Measurements from ENCODE around the gene CETN1. TPM values are rescaled to one million over a fixed set of nuclear protein-coding genes. Genes with fewer than 3 reads are reported as not detected.

The CETN1 gene
- total and polyA plus RNA-seq, 2 of the 13 experiments (the other 11 are each of a cell fraction or from before 2014, with no cell fraction given): not detected

GRCh38 chr18:622289-622688 is 42.1 kb downstream of the CETN1 start:
- CTCF ChIA-PET (ENCODE audit: low intra/inter-chr PET ratio, low total read pairs): no interaction called here
- no peak overlapping the region for H2AFZ ChIP-seq (ENCODE audit: low read length)
- 47% methylated on average over 6 of the region's 6 CpGs for WGBS (ENCODE audit: low lambda C conversion rate)
- POLR2A ChIA-PET: no interaction called here
- ATAC-seq (no peak), FAIRE-seq (no peak), DNase-seq (ENCODE audit: low spot score) (no peak)
- no peaks in the 10 kb centered on the region for H3K79me2 ChIP-seq (ENCODE audit: insufficient read depth, low read length)
- H3K9me3 ChIP-seq (ENCODE audit: low read length): no peaks in the 10 kb centered on the region
- H3K36me3 ChIP-seq (replicated peaks in 1 of 2; ENCODE audit: control insufficient read depth in 1 of 2, insufficient read depth in 2 of 2, low read length in 2 of 2): no peaks in the 10 kb centered on the region
- no peak overlapping the region for H3K4me2 ChIP-seq (ENCODE audit: low read depth, low read length)
- intact Hi-C loops (cut with micrococcal nuclease; ENCODE audit: unreplicated experiment) (loop anchor here (5.0 to 10.0 kb wide), 2 partner anchors 35 to 83 kb away; partner anchors contain the start of gene TYMS), in situ Hi-C loops (cut with HindIII; ENCODE audit: extremely low pct_ligation_motif_present, low pct_unique_long_range_greater_than_20kb) (loop anchor here (25.0 kb wide), 1 partner anchor 215 kb away; no protein-coding TSS in a partner anchor)
- peaks cover 0 to 5% of the 10 kb centered on the region in 2 experiments; a peak in 2 of 5 replicates for H3K27me3 ChIP-seq (ENCODE audit: control insufficient read depth in 1 of 2, insufficient read depth in 2 of 2, low read length in 2 of 2)
- no peak overlapping the region for H3K27ac ChIP-seq (ENCODE audit: extremely low read length, insufficient read depth, low read length)
- H4K20me1 ChIP-seq (ENCODE audit: insufficient read depth, low read length): no peaks in the 10 kb centered on the region
- H3K4me3 ChIP-seq (replicated peaks in 1 of 3; ENCODE audit: insufficient read depth in 1 of 3, low read depth in 2 of 3, low read length in 3 of 3): no peak overlapping the region
- H3K9ac ChIP-seq (ENCODE audit: insufficient read depth, low read depth, low read length): no peak overlapping the region
- H3K4me1 ChIP-seq (ENCODE audit: insufficient read depth, low read length): peaks cover 6% of the 10 kb centered on the region
- no TSS peak for BruUV-seq (replicated peaks)
- TF ChIP-seq FOXA1 (IDR thresholded peaks at IDR 0.05): no peak
- no peak for TF ChIP-seq FOXA1 (CRISPR knock-in tag; IDR thresholded peaks at IDR 0.05)
- TF ChIP-seq PAX8 (CRISPR knock-in tag; IDR thresholded peaks at IDR 0.05; ENCODE audit: borderline replicate concordance): no peak
- TF ChIP-seq HDAC6 (IDR thresholded peaks at IDR 0.05; ENCODE audit: low read depth, low read length): no peak
- TF ChIP-seq RARG (CRISPR knock-in tag; IDR thresholded peaks at IDR 0.05; ENCODE audit: low read depth): no peak
- TF ChIP-seq MEIS1 (CRISPR knock-in tag; IDR thresholded peaks at IDR 0.05; ENCODE audit: borderline replicate concordance): no peak
- TF ChIP-seq ATRX (CRISPR knock-in tag; IDR thresholded peaks at IDR 0.05; ENCODE audit: borderline replicate concordance): no peak
- no peak for TF ChIP-seq MIER2 (CRISPR knock-in tag; IDR thresholded peaks at IDR 0.05)
- no peak for TF ChIP-seq HNF1B (CRISPR knock-in tag; IDR thresholded peaks at IDR 0.05)
- TF ChIP-seq TBL1XR1 (IDR thresholded peaks at IDR 0.05; ENCODE audit: borderline replicate concordance, low read length, partially characterized antibody): no peak
- no peak for TF ChIP-seq ZNF101 (CRISPR knock-in tag; IDR thresholded peaks at IDR 0.05; ENCODE audit: borderline replicate concordance, low read depth)
- no peak for TF ChIP-seq PAXIP1 (CRISPR knock-in tag; conservative IDR thresholded peaks at IDR 0.05)
- TF ChIP-seq ZNF607 (CRISPR knock-in tag; IDR thresholded peaks at IDR 0.05; ENCODE audit: borderline replicate concordance): no peak
- no peak for TF ChIP-seq ZBTB46 (CRISPR knock-in tag; IDR thresholded peaks at IDR 0.05; ENCODE audit: borderline replicate concordance)
- TF ChIP-seq ZNF510 (CRISPR knock-in tag; IDR thresholded peaks at IDR 0.05; ENCODE audit: low read depth): no peak
- no peak for TF ChIP-seq ZNF761 (CRISPR knock-in tag; conservative IDR thresholded peaks at IDR 0.05)

Data from HepG2 (cell line).